Peyer's patch (tissue), 4 donors: Measurements from ENCODE around the gene TXLNG. TPM values are rescaled to one million over a fixed set of nuclear protein-coding genes. Genes with fewer than 3 reads are reported as not detected.

ENCODE experiments used
- DNase-seq, 3 donors: peaks; one replicate each; pipeline ENCODE4 v3.0.0-alpha.2; 2017 to 2019
- H3K27ac ChIP-seq, 4 donors: fragments of 200-600 bp; sonication (generic); one replicate each; pipeline ENCODE4 v1.5.1; 2016 to 2019
- H3K27me3 ChIP-seq, 2 donors: fragments of 200-600 bp; sonication (generic); one replicate each; pipeline ENCODE4 v1.5.1; 2019
- H3K36me3 ChIP-seq, 3 donors: fragments of 200-600 bp; sonication (generic); one replicate each; pipeline ENCODE4 v1.5.1; 2016 to 2019
- H3K4me1 ChIP-seq, 4 donors: fragments of 200-600 bp; sonication (generic); one replicate each; pipeline ENCODE4 v1.5.1; 2016 to 2019
- H3K4me3 ChIP-seq, 4 donors: fragments of 200-600 bp; sonication (generic); 1 replicate in 3 of 4; 2 replicates in 1 of 4; pipeline ENCODE4 v1.5.1; 2016 to 2019; ENCODE audit warnings: mild to moderate bottlenecking in 1 of 4
- H3K9me3 ChIP-seq, 4 donors: fragments of 200-600 bp; sonication (generic); one replicate each; pipeline ENCODE4 v1.5.1; 2016 to 2019; ENCODE audit warnings: mild to moderate bottlenecking in 1 of 4
- POLR2A ChIP-seq, 2 donors: fragments of 450-650 bp; IDR thresholded peaks; one replicate each; pipeline ENCODE4 v1.5.1; 2017; ENCODE audit warnings: antibody characterized with exemption in 2 of 2, mild to moderate bottlenecking in 2 of 2, moderate library complexity in 2 of 2
- total RNA-seq, 4 donors: library from RNA; depleted of rRNA; stranded (reverse); fragments of >200 nt; gene quantifications; one replicate each; pipeline ENCODE4 v1.1.0, GENCODE V29; 2016
- TF ChIP-seq, protein P1 (sequence below), 6 experiments: fragments of 450-650 bp in 4 of 6; fragments of 200-600 bp in 2 of 6; sonication (generic) in 1 of 6; IDR thresholded peaks; one replicate each; pipeline ENCODE4 v1.5.1; 2017 to 2019; ENCODE audit warnings: antibody characterized with exemption in 6 of 6, mild to moderate bottlenecking in 3 of 6, moderate library complexity in 1 of 6

TXLNG gene
- total RNA-seq, 4 donors from 2014 or later, result 8.9 to 20.6 (median 14.7) TPM

- no peak for DNase-seq
- H3K9me3 ChIP-seq, result no peaks in the 10 kb centered on the region
- TF ChIP-seq POLR2A (IDR thresholded peaks at IDR 0.05), result no peak
- TF ChIP-seq, protein P1, sequence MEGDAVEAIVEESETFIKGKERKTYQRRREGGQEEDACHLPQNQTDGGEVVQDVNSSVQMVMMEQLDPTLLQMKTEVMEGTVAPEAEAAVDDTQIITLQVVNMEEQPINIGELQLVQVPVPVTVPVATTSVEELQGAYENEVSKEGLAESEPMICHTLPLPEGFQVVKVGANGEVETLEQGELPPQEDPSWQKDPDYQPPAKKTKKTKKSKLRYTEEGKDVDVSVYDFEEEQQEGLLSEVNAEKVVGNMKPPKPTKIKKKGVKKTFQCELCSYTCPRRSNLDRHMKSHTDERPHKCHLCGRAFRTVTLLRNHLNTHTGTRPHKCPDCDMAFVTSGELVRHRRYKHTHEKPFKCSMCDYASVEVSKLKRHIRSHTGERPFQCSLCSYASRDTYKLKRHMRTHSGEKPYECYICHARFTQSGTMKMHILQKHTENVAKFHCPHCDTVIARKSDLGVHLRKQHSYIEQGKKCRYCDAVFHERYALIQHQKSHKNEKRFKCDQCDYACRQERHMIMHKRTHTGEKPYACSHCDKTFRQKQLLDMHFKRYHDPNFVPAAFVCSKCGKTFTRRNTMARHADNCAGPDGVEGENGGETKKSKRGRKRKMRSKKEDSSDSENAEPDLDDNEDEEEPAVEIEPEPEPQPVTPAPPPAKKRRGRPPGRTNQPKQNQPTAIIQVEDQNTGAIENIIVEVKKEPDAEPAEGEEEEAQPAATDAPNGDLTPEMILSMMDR (IDR thresholded peaks at IDR 0.05), result no peak
- no peak overlapping the region for H3K4me3 ChIP-seq
- no peaks in the 10 kb centered on the region for H3K27me3 ChIP-seq
- H3K27ac ChIP-seq, result no peak overlapping the region
- H3K36me3 ChIP-seq, result peaks cover 0 to 30% (median 0%) of the 10 kb centered on the region in 3 donors
- H3K4me1 ChIP-seq, result no peaks in the 10 kb centered on the region
These were observed 57.1 kb downstream of the TXLNG start for GRCh38 chrX:16843208-16843909.

- Histone ChIP-seq H3K27me3 (no peaks in the 10 kb centered on the region), H3K27ac (no peak overlapping the region), H3K4me3 (no peak overlapping the region), H3K36me3 (peaks cover 0 to 28% (median 0%) of the 10 kb centered on the region in 3 donors), H3K4me1 (no peaks in the 10 kb centered on the region), H3K9me3 (no peaks in the 10 kb centered on the region)
- no peak for DNase-seq
- no peak for TF ChIP-seq POLR2A (IDR thresholded peaks at IDR 0.05)
- TF ChIP-seq, protein P1 (IDR thresholded peaks at IDR 0.05), result no peak
These were observed 59.4 kb downstream of the TXLNG start for GRCh38 chrX:16845686-16846085.

DNA sequence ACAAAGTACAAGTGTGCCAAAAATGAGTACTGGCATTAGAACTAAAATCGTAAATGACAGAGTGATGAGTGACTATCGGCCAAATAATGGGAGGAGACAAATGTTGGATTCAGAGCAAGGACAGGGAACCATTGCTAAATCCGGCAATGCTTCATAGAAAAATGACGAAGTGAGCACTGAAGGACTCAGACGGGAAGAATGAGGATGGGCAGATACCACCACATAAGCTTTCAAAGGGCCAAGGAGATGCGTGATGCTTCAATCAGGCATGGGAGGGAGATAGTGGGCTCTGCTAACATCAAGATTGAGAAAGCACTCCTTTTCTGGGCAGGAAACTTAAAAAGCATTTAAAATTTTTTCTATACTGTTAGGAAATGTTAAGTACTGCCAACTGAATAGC, 62.3 kb downstream of the TXLNG start:
- H3K27me3 ChIP-seq, result no peaks in the 10 kb centered on the region
- peaks cover 0 to 34% (median 0%) of the 10 kb centered on the region in 3 donors for H3K36me3 ChIP-seq

DNA sequence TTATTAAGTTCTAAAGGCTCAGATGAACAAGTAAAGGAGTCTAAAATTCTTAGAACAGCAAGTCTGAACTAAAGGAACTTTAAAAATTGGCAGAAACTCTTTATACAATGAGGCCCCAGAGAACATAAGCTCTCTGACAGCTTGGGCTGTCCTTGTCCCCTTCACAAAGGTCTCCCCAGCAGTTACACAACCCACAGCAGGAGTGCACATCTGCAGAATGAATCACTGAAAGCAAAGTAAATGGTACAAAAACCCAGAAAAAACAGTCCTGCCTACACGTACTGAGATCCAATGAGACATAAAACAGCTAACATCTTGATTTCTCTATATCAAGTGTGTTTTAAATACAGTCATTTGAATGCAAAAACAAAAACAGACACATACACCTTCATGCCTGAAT, 65.2 kb downstream of the TXLNG start:
- peaks cover 0 to 30% (median 0%) of the 10 kb centered on the region in 3 donors for H3K36me3 ChIP-seq
- no peak for DNase-seq
- H3K27me3 ChIP-seq, result no peaks in the 10 kb centered on the region
- TF ChIP-seq, protein P1 (IDR thresholded peaks at IDR 0.05), result no peak
- no peak for TF ChIP-seq POLR2A (IDR thresholded peaks at IDR 0.05)
- H3K4me1 ChIP-seq, result no peaks in the 10 kb centered on the region
- H3K9me3 ChIP-seq, result no peaks in the 10 kb centered on the region
- no peak overlapping the region for H3K27ac ChIP-seq
- no peak overlapping the region for H3K4me3 ChIP-seq

More for the DNA sequence above, 62.3 kb downstream of the TXLNG start:
- Histone ChIP-seq H3K27ac (no peak overlapping the region), H3K9me3 (no peaks in the 10 kb centered on the region), H3K4me3 (no peak overlapping the region), H3K4me1 (no peaks in the 10 kb centered on the region)
- DNase-seq, result no peak
- TF ChIP-seq POLR2A (IDR thresholded peaks at IDR 0.05), result no peak
- TF ChIP-seq, protein P1 (IDR thresholded peaks at IDR 0.05), result no peak

- Histone ChIP-seq H3K9me3 (no peaks in the 10 kb centered on the region), H3K27ac (no peak overlapping the region), H3K27me3 (no peaks in the 10 kb centered on the region), H3K4me1 (no peaks in the 10 kb centered on the region), H3K36me3 (peaks cover 0 to 31% (median 0%) of the 10 kb centered on the region in 3 donors), H3K4me3 (no peak overlapping the region)
- TF ChIP-seq, protein P1 (IDR thresholded peaks at IDR 0.05), result no peak
- no peak for TF ChIP-seq POLR2A (IDR thresholded peaks at IDR 0.05)
- no peak for DNase-seq
These were observed 65.6 kb downstream of the TXLNG start for GRCh38 chrX:16851827-16852226.
